HL-60 (cell line): ENCODE data around the gene RND1.

ENCODE experiments used
- DNase-seq, 2 experiments: peaks; one replicate each; pipeline ENCODE4 v3.0.0-alpha.2; 2010 to 2020; ENCODE audit warnings: low read depth in 1 of 2, low spot score in 1 of 2
- H3K27ac ChIP-seq: fragments of 250-450 bp; sonication (Bioruptor Pico); replicated peaks from 2 replicates; pipeline ENCODE4 v1.5.1; 2020; ENCODE audit warnings: mild to moderate bottlenecking, moderate library complexity
- H3K27me3 ChIP-seq: fragments of 250-450 bp; sonication (Bioruptor Pico); 2 replicates; pipeline ENCODE4 v1.5.1; 2021; ENCODE audit warnings: mild to moderate bottlenecking, moderate library complexity; ENCODE audit not compliant: insufficient read depth, poor library complexity, severe bottlenecking
- H3K4me3 ChIP-seq: replicated peaks from 2 replicates; pipeline ENCODE4 v1.5.1; 2011; ENCODE audit warnings: mild to moderate bottlenecking, control low read depth, low read length; ENCODE audit not compliant: insufficient read depth
- GABPA ChIP-seq: IDR thresholded peaks from 2 replicates; pipeline ENCODE4 v1.6.1; 2012; ENCODE audit warnings: low read depth
- POLR2AphosphoS5 ChIP-seq: IDR thresholded peaks from 2 replicates; pipeline ENCODE4 v1.6.1; 2012; ENCODE audit warnings: low read depth
- REST ChIP-seq: IDR thresholded peaks from 2 replicates; pipeline ENCODE4 v1.6.1; 2012; ENCODE audit warnings: low read depth; ENCODE audit not compliant: insufficient replicate concordance
- SPI1 ChIP-seq: IDR thresholded peaks from 2 replicates; pipeline ENCODE4 v1.6.1; 2012; ENCODE audit warnings: low read depth, mild to moderate bottlenecking, borderline replicate concordance
- TF ChIP-seq, protein P1 (sequence below): IDR thresholded peaks from one replicate; pipeline ENCODE4 v1.5.1; 2011; ENCODE audit warnings: low read length, control low read depth, inconsistent platforms; ENCODE audit not compliant: insufficient read depth

The RND1 gene

DNA sequence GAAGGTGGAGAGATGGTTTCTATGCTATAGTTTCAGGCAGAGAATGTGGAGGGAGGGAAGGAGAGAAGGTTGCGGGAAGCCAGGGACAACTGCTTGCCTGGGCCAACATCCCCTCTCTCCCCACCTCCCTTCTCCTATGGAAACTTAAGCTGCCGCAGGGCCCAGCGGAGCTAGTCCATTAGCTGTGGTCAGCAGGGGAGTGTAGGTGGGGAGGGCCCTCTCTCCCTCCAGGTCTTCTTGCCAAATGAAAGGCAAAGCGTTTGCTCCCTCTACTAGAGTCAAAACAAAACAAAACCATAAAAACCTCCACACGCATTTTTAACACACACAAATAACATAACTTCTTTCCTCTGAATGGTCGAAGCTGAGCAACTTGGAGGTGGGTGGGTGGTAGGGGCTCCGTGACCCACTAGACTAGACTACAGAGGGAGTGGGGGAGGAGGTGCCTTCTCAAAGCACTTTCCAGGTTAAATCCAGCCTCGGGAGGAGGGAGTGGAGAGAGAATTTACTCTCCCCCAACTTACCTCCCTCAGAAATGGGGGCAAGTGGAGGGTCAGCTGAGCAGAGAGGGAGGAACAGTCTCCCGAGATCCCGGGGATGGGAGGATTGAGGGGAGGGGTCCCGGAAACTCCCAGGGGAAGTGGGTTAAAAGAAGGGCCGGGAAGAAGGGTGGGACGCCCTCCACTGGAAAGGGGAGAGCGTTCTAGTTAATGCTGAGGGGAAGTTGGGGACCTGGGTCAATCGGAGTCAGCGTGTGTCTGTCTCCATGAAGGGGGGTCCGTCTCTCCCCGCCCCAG, 52.0 kb downstream of the RND1 start:
- Histone ChIP-seq H3K27me3 (peaks cover 10% of the 10 kb centered on the region), H3K4me3 (peak overlapping the region; percentile 82), H3K27ac (peak overlapping the region; percentile 39; the same call in 1 of the 2 replicates)
- TF ChIP-seq POLR2AphosphoS5 (no peak), GABPA (no peak), REST (no peak), SPI1 (no peak)
- TF ChIP-seq, protein P1, sequence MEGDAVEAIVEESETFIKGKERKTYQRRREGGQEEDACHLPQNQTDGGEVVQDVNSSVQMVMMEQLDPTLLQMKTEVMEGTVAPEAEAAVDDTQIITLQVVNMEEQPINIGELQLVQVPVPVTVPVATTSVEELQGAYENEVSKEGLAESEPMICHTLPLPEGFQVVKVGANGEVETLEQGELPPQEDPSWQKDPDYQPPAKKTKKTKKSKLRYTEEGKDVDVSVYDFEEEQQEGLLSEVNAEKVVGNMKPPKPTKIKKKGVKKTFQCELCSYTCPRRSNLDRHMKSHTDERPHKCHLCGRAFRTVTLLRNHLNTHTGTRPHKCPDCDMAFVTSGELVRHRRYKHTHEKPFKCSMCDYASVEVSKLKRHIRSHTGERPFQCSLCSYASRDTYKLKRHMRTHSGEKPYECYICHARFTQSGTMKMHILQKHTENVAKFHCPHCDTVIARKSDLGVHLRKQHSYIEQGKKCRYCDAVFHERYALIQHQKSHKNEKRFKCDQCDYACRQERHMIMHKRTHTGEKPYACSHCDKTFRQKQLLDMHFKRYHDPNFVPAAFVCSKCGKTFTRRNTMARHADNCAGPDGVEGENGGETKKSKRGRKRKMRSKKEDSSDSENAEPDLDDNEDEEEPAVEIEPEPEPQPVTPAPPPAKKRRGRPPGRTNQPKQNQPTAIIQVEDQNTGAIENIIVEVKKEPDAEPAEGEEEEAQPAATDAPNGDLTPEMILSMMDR = no peak
- DNase-seq = no peak

DNA sequence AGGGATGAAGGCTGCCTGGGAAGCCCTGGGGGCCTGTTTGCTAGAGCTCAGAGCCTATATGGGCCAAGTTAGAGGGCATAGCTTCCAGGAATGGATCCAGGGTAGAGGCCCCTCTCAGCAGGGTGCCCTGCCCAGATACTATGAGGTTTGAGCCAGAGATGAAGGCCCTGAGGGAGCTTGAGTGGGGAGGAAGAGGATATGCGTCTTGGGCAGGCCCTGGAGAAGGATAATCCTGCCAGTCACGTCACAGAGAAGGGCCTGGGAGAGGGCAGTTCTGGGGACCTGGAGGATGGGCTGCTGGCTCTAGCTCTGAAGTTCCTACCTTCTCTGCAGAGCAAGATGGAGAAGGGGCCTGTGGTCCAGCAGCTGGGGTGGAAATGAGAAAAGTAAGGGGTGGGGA, 53.3 kb downstream of the RND1 start:
- TF ChIP-seq SPI1 (no peak), REST (no peak)
- no peak overlapping the region for H3K4me3 ChIP-seq
- peaks cover 3% of the 10 kb centered on the region for H3K27me3 ChIP-seq
- no peak for DNase-seq
- no peak overlapping the region for H3K27ac ChIP-seq

- TF ChIP-seq POLR2AphosphoS5 = no peak
- TF ChIP-seq GABPA = no peak
- no peak for TF ChIP-seq REST
- TF ChIP-seq, protein P1 = no peak
- TF ChIP-seq SPI1 = no peak
- Histone ChIP-seq H3K27ac (no peak overlapping the region), H3K4me3 (no peak overlapping the region)
These were observed 54.1 kb downstream of the RND1 start for GRCh38 chr12:48811437-48812090.

More at GRCh38 chr12:48811437-48812090, 54.1 kb downstream of the RND1 start:
- H3K27me3 ChIP-seq = no peaks in the 10 kb centered on the region
- DNase-seq = no peak
